ENCODE results near the gene MICOS13.

DNA sequence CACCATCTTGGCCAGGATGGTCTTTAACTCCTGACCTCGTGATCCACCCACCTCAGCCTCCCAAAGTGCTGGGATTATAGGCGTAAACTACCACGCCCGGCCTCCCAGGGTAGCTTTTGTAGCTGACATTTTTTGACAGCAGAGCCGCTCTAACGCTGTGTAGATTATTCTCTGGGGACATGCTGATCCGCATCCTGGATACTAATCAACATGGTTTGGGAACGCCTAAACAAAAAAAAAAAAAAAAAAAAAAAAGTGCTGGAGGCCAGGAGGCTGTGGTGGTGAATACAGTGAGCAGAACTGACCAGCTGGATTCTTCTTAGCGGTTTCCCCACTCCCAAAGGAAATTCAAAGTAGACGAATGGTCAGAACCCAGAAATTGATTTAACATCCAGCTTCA lies 34.5 kb upstream of the MICOS13 start:
- TF ChIP-seq POLR2AphosphoS5 (IDR thresholded peaks at IDR 0.05) (no peak), CTCF (IDR thresholded peaks at IDR 0.05) (no peak), POLR2A (IDR thresholded peaks at IDR 0.05) (no peak)

Measured in prostate gland (tissue), 2 donors.